GM04504 (cell line): ENCODE data around the gene KCTD15.

ENCODE experiments used
- DNase-seq: peaks from one replicate; pipeline ENCODE4 v3.0.0-alpha.2; 2012; ENCODE audit warnings: low read depth

Gene KCTD15

DNA sequence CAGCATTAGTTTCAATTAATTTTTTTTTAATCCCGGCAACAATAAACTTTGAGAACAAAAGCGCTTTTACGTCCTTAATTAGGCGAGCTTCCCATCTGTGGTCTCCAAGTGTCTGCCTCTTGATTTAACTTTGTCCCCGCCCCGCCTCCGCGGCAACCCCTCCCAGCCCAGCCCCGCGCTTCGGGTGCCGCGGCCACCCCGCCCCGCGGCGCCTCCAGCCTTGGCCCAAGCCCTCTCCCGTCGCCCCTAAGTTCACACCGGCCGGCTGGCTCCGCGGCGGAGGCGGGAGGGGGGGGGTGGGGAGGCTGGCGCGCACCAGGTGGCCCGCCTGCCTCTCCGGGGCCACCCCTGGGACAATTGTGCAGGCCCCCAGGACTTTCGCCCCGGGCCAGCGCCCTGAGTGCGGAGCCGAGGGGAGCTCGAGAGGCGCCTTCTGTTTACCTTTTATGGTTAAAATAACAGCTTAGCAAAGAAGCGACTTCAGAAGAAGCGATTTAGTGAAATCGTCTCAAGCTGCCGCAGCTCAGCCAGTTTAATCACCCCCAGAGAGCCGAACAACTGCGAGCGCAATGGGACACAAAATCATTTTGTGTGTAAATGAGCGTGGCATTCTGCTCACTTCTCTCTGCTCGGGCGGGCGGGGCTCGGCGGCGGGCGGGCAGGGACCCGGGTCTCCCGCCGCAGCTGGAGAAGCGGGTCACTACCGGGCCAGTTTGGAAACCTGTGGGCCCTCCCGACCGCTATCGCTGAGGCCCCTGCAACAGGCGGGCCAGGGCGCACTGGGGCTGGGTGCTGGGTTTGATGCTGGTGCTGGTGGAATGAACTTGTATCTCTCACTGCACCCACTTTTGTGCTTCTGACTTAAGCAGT, 1.4 kb downstream of the KCTD15 start:
- DNase-seq, result no peak

DNA sequence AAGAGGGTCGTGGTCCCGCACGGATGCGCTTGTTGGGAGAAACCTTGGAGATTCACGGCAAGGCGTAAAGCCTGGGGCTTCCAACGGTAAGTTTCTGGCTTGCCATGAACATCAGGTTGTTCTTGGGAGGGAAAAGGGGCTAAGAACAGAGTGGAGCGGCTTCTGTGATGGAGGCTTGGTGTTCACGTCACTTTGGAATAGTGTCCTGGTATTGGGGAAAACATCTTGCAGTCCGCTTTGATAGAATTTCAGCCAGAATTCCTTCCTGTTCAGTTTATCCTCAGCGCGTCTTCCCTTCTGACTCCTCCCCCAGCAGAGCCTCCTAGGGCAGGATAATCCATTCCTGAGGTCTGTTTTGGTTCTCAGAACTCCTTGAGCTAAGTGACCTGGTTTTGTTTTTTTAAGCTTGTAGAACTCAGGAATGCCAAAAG, 2.0 kb downstream of the KCTD15 start:
- no peak for DNase-seq

DNA sequence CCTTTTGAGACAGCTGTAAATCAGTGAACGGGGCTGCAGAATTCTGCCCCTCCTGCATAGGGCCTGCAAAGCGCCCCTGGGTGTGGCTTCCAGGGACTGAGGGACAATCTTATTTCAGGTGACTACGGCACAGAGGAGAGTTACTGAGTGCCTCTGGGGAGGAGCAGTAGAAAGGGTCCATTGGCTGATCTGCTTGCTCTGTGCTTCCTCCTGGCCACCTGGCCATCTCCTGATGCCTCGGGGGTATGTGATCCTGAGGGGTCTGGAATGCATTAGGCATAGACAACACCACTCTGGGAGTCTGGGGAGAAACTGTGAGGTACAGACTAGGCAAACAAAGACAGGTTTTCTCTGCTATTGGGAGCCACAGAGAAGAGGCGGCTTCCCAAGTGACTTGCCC, 2.8 kb downstream of the KCTD15 start:
- DNase-seq, result no peak

DNA sequence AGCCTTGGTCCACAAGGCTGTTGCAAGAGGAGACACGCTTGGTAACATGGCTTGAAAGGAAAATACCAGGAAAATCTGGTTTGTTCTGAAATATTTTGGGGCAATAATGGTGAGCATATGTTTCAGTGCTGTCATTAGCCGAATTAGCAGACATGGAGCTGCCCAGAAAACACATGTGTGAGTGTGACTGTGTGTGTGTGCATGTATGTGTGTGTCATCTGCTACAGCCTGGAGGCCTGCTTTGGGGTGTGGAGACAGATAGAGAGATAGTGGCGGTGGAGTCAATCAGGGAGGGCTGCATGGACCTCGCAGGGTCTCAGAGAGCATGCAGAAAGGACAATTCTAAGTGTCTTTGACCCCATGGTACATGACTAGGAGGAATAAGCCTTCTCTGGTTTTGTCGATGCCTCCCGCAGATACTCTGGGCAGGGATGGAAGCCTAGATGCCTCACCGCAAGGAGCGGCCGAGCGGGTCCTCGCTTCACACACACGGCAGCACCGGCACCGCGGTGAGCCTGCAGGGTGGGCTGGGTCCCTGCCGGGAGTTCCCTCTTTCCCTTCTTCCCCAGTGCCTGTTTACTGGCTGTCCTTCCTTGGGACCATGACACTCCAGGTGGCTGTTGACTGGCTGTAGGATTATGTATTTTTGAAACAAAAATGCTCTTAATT, 3.5 kb downstream of the KCTD15 start:
- DNase-seq, result no peak

DNA sequence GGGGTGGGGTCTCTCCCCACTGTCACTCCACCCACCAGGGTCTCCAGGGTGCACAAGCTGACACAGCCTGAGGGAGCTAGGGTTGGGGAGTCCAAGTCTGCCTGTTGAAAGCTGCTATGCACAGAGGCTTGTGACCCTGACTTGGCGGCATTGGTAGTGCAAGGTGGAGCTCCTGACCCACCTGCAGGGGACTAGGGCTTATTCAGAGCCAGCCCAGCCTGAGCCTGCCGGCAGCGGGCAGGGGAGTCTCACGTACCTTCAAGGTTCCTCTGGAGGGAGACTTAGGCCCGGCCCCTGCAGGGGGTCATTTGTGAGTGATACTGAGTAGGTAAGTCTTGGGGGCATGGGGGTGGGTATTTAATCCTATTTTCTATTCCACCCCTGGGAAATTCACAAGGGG, 4.7 kb downstream of the KCTD15 start:
- no peak for DNase-seq

DNA sequence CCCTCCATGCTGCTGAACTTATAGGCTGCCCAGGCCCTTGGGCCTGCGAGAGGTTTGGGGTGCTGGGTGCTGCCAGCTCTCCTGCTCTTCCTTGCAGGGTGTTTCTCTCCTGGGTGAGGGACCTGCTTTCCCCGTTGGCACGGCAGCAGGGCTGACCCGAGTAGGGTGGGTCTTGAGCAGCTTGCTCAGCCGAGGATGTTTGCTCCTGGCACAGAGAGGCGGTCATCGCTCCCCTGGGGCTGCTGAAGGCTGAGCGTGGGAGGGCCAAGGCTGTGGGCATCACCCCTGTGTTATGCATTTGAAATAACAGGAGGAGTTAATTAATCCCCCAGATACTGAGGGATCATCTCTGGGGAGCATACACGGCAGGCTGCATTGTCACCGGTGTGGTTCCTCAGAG, 5.3 kb downstream of the KCTD15 start:
- no peak for DNase-seq

DNA sequence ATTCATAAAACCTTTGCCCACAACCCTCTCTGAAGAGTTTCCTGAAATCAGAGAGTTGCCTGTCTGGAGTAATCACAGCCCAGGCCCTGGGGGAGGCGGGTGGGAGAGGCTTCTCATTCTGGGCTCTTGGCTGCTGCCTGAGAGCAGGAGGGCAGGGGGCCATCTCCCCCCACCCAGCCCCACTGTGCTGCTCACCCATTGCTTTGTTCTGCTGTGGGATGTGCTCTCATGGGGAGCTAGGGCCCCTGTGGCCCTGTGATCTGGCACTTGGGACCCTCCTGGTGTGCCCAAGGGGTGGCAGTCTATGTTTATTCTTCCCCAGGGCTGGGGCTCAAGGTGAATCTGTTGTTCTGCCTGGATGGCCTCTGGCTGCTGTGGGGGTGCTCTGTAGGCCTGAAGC, 6.1 kb downstream of the KCTD15 start:
- no peak for DNase-seq

DNA sequence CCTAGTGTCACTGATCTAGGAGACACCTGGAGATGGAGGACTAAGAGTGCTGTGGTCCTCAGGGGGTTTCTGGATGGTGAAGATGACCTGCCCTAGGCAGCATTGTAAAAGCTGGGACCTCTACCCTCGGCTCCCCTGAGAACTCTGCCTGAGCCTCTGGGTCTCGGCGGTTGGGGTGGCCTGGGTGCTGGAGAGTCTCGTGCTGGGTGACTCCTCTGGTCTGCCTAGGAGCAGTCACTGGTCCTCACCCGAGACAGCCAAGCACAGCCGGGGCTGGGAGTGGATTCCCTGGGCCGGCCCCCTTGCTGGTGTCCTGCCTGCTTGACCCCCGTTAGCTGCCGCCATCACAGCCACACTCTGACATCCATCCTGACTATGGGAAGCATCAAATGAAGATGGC, 6.7 kb downstream of the KCTD15 start:
- DNase-seq, result no peak

DNA sequence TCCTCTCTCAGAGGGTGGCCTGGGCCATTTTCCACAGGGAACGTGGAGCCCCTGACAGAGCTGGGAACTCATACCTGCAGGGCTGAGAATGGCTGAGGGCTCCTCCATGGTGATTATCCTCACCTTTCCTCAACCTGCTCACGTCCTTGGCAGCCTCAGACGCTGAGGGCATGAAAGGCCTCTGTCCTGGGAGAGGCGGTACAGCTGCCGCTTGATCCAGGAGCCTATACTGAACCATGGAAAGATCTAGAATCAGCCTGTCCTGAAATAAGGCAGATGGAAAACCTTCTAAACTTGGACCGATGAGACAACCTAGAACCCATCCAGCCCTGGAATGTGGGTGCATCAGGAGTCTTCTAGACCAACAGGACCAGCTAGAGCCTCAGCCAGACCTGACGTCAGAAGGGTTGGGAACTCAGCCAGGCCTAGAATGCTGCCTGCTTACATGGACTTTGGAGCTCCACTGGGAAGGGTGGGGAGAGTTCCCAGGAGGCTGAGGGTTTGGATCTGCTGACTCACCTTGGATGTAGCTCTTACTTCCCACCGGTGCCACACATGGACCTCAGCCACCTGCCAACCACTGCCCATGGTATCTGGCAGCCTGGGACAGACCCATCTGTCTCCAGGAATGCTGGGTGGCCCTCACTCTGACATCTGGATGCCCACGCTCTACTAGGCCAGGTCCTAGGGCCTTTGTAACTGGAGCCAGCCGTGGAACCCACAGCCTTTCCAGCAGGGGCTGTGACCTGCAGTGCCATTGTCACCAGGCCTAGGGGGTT, 7.5 kb downstream of the KCTD15 start:
- DNase-seq, result peak; percentile 55

DNA sequence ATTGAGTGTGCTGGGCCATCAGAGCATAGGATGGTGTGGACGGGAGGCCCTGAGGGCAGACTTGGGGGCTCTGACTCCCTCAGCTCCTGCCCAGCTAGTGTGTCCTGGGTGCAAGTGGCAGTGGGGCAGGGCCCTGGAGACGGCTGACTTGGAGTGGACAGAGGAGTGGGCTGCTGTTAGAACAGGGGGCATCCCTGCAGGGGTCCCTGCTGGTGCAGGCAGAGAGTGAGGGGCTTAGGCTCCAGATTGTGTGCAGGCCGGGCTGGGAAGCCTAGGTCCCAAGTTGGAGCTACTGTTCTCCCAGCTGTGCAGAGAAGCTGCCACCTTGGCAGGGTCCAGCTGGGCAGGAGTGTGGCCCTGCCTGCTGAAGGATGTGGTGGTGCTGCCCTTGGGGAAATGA, 8.6 kb downstream of the KCTD15 start:
- no peak for DNase-seq

DNA sequence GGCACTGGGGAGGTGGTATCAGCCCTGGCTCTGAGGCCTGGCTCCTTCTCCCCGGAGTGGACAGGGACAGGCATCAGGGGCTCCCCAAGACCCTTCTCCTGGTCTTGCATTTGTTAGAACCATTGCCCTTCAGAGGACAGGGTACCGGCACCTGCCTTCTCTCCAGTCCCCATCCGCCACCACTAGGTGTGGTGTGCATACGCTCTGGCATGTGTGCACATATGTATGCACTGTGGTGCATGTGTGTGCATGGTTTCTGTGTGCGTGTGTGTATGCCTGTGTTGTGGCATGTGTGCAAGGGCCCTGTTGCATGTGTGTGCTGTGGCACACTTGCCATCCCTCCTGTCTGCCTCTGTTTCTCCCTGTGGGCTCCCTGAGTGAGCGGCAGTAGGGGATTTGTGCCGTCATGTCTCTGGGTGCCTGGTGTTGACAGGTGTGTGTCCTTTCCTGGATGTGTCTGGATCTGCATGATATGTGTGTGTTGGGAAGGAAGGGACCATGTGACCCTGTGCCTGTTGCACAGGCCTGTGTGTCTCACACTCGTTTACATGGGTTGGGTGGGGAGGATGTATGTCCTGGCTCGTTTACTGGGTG, 9.3 kb downstream of the KCTD15 start:
- no peak for DNase-seq

DNA sequence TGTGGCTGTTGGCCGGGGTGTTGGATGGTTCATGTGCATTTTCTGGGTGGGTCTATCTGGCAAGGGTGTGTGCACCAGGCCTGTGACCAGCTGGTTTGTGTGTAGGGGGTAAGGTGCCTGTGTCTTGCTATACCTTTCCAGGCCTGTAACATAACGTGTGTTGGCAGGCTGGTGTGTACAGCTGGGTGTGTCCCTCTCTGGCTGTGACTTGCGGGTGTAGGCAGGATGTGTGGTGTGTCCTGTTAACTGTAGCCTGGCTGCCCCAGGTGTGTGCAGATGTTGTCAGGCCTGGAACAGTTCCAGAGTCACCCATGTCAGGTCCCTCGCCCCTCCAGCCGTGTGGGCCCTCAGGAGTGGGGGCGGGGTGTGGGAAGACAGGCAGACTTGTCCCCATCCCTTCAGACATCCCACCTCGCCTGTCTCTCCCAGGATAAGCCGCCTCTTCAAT, 9.8 kb downstream of the KCTD15 start:
- no peak for DNase-seq

DNA sequence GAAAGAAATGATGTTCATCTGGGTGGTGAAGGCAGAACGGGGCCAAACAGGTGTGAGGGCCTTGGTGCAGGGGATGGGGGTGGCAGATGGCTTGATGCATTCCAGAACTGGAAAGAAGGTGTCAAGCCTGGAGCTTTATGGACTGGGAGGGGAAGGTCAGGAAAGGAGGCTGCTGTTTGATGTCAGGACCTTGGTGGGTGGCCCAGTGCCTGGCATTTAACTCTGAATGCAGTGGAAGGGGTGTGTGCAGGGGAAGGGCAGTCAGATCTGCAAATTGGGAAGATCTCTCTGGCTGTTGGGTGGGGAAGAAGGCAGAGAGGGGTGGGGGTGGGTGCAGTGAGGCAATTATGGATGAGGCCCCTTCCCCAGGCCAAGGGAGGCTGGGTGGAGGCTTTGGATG, 11.7 kb downstream of the KCTD15 start:
- no peak for DNase-seq

DNA sequence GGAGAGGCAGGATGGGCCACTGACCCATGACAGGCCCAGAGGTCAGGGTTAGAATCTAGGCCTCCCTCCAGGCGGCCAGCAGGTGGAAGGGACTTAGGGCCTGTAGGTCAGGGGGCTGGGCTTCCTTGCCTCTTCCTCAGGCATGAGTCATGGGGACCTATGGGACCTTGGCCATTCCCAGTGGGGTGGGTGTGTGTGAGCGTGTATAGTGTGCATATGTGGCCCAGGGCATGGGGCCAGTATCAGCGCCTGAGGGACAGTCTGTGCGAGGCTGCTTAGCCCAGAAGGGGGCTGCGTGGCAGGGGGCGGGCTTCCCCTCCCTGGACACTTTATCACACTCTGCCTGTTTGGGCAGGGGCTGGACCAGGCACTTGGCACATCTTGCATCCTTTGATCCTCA, 13.3 kb downstream of the KCTD15 start:
- DNase-seq, result no peak

DNA sequence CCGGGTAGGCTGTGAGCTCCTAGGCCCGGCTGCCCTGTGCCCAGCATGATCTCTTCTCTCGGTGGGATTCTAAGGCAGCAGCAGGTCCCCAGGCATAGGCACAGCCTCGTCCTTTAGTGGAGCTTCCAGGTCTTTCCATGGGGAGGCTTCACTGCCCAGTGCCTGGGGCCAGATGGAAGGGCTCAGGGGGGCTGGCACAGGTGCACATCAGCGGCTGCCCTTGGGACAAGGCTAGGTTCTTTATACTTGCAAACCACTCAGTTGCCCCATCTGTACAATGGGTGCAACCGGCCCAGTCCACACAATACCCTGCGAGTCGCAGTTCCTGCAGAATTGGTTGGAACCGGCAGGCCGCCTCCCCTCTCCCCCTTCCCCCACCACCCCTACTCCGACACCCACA, 14.2 kb downstream of the KCTD15 start:
- no peak for DNase-seq

DNA sequence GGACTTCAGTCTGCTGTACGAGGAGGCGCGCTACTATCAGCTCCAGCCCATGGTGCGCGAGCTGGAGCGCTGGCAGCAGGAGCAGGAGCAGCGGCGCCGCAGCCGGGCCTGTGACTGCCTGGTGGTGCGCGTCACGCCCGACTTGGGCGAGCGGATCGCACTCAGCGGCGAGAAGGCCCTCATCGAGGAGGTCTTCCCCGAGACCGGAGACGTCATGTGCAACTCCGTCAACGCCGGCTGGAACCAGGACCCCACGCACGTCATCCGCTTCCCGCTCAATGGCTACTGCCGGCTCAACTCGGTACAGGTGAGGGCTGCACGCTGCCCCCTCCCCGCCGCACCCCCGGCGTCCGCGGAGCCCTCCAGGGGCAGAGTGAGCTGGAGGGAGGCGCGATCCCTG, 14.6 kb downstream of the KCTD15 start:
- no peak for DNase-seq

DNA sequence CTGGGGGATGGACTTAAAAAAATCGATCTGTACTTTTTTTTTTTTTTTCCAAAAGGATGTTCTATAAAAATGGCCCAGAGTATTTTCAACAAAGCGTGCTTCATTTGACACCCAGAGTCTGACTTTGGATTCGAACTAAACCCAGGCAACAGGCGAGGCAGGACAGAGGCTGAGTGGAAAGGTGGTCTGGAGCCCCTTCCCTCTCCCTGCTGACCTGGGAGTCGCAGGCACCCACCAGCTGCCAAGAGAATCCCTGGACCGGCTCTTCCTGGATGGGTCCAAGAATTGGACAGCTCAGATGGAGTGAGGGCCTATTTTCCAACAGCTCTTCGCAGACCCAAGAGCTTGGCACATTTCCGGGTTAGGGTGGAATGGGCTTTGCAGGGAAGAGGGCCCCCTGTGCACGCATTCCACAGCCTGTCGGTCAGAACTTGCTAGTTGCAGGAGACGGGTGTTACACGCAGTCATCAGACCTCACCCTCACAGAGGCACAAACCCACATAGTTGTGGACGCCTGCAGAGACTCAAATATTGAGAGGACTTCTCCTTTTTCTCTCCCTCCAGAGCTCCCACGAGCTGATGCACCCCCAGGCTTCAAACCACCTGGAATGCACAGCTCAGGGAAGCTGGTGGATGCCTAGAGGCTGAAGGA, 15.2 kb downstream of the KCTD15 start:
- DNase-seq, result no peak

DNA sequence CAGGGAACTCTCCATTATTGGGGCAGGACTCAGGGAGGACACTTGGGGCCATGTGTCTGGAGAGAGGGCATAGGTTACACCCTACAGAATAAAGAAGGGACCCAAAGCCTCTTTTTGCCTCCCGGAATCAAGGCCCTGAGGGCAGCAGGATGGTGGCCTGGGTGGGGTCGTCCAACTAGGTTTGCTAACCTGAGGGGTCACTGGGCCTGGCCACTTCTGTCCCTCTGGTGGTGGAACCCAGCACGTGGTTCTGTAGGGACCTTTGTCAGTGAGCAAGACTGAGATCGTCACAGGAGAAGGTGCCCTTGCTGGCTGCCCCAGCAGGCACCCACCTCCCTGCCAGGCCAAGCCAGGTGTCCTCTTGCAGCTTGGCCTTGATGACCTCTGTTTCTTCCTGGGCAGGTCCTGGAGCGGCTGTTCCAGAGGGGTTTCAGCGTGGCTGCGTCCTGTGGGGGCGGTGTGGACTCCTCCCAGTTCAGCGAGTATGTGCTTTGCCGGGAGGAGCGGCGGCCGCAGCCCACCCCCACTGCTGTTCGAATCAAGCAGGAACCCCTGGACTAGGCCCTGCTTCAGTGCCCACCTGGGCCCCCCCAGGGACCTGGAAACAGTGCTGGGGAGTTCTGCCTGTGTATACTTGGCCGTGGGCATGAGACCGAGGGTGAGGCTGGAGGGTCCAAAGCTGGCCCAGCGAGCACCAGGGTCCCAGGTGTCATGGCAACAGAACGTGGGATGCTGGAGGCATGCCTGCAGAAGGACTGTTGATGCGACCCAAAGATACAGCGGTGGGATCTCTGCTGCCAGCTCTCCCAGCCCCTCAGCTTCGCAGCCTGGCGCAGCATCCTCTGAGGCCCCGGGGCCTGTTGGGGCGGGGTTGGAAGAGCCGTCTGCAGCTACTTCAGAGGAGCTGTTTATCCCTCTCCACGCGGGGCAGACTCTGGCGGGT, 16.0 kb downstream of the KCTD15 start:
- no peak for DNase-seq

DNA sequence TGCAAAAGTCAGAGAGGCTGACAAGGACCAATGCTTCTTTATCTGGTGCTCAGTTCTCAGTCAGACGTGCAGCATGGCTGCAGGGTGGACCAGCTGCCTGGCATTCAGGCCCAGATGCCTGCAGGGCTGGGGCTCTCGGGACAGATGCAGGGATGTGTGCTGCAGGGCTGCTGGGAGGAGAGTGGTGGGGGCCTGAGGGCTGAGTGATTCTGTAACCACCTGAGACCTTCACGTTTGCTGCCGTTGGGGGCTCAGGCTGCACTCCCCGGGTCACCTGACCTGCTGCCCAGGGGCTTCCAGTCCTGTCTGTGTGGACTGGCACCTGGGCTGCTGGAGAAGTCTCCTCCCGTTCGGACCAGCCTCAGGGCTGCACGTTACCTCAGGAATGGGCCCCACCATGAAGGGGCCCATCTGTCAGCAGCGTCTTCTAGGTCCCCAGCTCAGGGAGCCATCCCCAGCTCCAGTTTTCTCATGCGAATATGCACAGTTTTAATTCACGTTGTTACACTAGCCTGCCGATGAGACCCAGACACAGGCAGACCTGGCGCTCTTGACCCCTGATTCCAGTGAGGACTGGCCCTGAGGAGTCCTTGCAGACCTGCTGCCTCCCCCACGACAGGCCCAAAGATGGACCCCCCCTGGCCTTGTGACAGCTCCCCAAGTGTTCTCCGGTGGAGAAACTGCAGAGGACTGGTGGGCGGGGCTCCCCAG, 16.9 kb downstream of the KCTD15 start:
- DNase-seq, result no peak
